Measurements from ENCODE around the gene ZNF578. TPM values are rescaled to one million over a fixed set of nuclear protein-coding genes. Genes with fewer than 3 reads are reported as not detected.
"Not testable (repeated sequence)": the region's sequence is repeated elsewhere in the genome, so short reads cannot be mapped to it uniquely, and the experiment has no call there.

Gene ZNF578
- total and polyA plus RNA-seq, 2 experiments from 2014 or later: 2.6 to 3.4 TPM

DNA sequence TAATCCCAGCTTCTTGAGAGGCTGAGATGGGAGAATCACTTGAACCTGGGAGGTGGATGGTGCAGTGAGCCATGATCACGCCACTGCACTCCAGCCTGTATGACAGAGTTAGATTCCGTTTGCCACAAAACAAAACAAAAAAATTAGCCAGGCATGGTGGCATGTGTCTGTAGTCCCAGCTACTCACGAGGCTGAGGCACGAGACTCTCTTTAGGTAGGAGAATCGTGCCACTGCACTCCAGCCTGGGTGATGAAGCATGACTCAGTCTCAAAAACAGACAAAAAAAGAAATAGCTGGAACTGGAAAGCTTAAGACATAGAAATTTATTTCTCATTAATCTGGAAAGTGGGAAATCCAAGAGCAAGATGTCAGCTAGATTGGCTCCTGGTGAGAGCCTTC, 53.9 kb downstream of the ZNF578 start:
- TF ChIP-seq CTCF (IDR thresholded peaks at IDR 0.05; ENCODE audit: low read depth, low read length): no peak
- H3K27ac ChIP-seq: no peak overlapping the region
- no peaks in the 10 kb centered on the region for H3K27me3 ChIP-seq
- peaks cover 7% of the 10 kb centered on the region for H3K36me3 ChIP-seq
- H3K4me1 ChIP-seq (ENCODE audit: low read depth): no peaks in the 10 kb centered on the region
- H3K9me3 ChIP-seq (ENCODE audit: low read depth): no peaks in the 10 kb centered on the region
- DNase-seq (ENCODE audit: low read depth in 1 of 2, low spot score in 1 of 2): no peak
- H3K4me3 ChIP-seq: no peak overlapping the region

DNA sequence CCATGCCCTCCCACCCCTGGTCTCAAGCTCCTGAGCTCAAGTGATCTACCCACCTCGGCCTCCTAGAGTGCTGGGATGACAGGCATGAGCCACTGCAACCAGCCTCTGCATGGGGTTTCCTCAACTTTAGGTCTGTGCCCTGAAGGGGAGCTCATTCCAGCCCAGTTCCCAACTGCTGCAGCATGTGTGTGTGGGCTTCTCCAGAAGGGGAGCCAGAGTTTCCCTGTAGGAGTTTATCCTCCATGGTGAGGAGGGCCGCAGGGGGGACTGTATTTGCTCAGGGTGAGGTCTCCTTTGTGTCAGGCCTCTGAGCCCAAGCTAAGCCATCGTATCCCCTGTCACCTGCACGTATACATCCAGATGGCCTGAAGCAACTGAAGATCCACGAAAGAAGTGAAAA, 62.8 kb downstream of the ZNF578 start:
- TF ChIP-seq CTCF (IDR thresholded peaks at IDR 0.05; ENCODE audit: low read depth, low read length): no peak
- H3K36me3 ChIP-seq: peaks cover 5% of the 10 kb centered on the region
- H3K9me3 ChIP-seq (ENCODE audit: low read depth): no peaks in the 10 kb centered on the region
- H3K4me3 ChIP-seq: no peak overlapping the region
- no peaks in the 10 kb centered on the region for H3K27me3 ChIP-seq
- H3K4me1 ChIP-seq (ENCODE audit: low read depth): peaks cover 3% of the 10 kb centered on the region
- no peak overlapping the region for H3K27ac ChIP-seq
- DNase-seq (ENCODE audit: low read depth in 1 of 2, low spot score in 1 of 2): no peak

DNA sequence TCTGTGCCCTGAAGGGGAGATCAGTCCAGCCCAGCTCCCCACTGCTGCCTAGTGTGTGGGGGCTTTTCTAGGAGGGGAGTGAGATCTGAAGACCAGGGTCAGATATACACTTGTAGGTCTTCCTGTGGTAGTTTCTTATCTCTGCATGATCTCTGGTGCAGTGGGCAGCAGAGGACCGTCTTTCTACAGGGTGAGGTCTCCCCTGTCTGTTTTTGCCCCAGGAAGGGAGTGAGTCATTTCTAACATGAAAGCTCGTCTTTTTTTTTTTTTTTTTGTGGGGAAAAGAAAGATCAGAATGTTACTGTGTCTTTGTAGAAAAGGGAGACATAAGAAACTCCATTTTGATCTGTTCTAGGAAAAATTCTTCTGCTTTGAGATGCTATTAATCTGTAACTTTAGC, 65.3 kb downstream of the ZNF578 start:
- no peak for DNase-seq (ENCODE audit: low read depth in 1 of 2, low spot score in 1 of 2)
- Histone ChIP-seq H3K27me3 (no peaks in the 10 kb centered on the region), H3K27ac (no peak overlapping the region), H3K4me1 (ENCODE audit: low read depth) (peaks cover 7% of the 10 kb centered on the region), H3K9me3 (ENCODE audit: low read depth) (no peaks in the 10 kb centered on the region), H3K4me3 (no peak overlapping the region), H3K36me3 (no peaks in the 10 kb centered on the region)
- no peak for TF ChIP-seq CTCF (IDR thresholded peaks at IDR 0.05; ENCODE audit: low read depth, low read length)

- not testable (repeated sequence) for H3K27me3 ChIP-seq; DNase-seq (ENCODE audit: low read depth in 1 of 2, low spot score in 1 of 2); H3K4me3 ChIP-seq; H3K27ac ChIP-seq; H3K9me3 ChIP-seq (ENCODE audit: low read depth); H3K36me3 ChIP-seq; H3K4me1 ChIP-seq (ENCODE audit: low read depth)
These were observed 65.8 kb downstream of the ZNF578 start for GRCh38 chr19:52519175-52519574.

- Histone ChIP-seq H3K4me3 (no peak overlapping the region), H3K4me1 (ENCODE audit: low read depth) (peaks cover 7% of the 10 kb centered on the region), H3K27ac (peak overlapping the region; percentile 73), H3K9me3 (ENCODE audit: low read depth) (no peaks in the 10 kb centered on the region), H3K36me3 (no peaks in the 10 kb centered on the region), H3K27me3 (no peaks in the 10 kb centered on the region)
- DNase-seq (ENCODE audit: low read depth in 1 of 2, low spot score in 1 of 2): peak in 1 of 2 donors; percentile 38
- TF ChIP-seq CTCF (IDR thresholded peaks at IDR 0.05; ENCODE audit: low read depth, low read length): no peak
These were observed 66.7 kb downstream of the ZNF578 start for GRCh38 chr19:52520013-52520412.

DNA sequence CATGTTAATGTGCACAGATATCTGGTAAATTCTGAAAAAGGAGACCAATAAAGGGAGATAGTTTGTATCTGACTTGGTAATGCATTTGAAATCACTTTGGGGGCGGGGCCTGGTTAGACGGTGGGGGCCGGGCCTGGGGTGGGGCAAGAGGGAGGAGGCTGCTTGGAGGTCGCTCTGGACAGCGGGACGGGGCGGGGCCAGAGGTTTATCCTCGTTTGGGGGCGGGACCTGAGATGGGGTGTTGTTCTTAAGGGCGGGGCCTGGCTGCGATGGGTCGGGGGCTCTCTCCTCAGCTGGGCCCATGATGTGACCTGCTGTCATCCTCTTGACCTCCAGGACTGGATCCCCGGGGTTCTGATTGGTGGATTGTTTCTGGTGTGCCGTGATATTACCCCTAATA, 69.2 kb downstream of the ZNF578 start:
- DNase-seq (ENCODE audit: low read depth in 1 of 2, low spot score in 1 of 2): no peak
- H3K9me3 ChIP-seq (ENCODE audit: low read depth): no peaks in the 10 kb centered on the region
- H3K27me3 ChIP-seq: no peaks in the 10 kb centered on the region
- H3K27ac ChIP-seq: peak overlapping the region; percentile 53
- TF ChIP-seq CTCF (IDR thresholded peaks at IDR 0.05; ENCODE audit: low read depth, low read length): no peak
- H3K36me3 ChIP-seq: no peaks in the 10 kb centered on the region
- H3K4me1 ChIP-seq (ENCODE audit: low read depth): peaks cover 7% of the 10 kb centered on the region
- H3K4me3 ChIP-seq: no peak overlapping the region
